Measurements from ENCODE around the gene CD300LB.
"Not testable (repeated sequence)": the region's sequence is repeated elsewhere in the genome, so short reads cannot be mapped to it uniquely, and the experiment has no call there.

The CD300LB gene

DNA sequence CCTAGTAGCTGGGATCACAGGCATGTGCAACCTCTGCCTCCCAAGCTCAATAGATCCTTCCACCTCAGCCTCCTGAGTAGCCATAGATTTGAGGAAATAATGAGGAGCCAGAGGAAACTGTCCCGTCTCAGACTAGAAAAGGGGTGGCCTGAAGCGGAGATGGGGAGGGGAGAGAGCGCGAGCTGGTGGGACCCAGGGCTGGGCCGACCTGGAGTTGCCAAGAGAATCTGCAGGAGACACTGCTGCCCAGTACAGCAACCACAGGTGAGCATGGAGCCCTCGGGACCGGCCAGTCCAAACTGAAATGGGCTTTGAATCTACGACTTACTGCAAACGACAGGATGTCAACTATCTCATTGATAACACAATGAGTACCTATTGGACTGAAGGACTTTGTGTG, 40.6 kb downstream of the CD300LB start:
- no peak for DNase-seq

DNA sequence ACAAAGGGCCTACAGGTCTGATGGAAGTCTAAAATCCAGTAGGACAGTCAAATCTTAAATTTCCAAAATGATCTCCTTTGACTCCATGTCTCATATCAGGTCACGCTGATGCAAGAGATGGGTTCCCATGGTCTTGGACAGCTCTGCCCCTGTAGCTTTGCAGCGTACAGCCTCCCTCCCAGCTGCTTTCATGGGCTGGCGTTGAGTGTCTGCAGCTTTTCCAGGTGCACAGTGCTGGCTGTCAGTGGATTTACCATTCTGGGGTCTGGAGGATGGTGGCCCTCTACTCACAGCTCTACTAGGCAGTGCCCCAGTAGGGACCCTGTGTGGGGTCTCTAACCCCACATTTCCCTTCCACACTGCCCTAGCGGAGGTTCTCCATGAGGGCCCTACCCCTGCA, 43.0 kb downstream of the CD300LB start:
- not testable (repeated sequence) for DNase-seq

DNA sequence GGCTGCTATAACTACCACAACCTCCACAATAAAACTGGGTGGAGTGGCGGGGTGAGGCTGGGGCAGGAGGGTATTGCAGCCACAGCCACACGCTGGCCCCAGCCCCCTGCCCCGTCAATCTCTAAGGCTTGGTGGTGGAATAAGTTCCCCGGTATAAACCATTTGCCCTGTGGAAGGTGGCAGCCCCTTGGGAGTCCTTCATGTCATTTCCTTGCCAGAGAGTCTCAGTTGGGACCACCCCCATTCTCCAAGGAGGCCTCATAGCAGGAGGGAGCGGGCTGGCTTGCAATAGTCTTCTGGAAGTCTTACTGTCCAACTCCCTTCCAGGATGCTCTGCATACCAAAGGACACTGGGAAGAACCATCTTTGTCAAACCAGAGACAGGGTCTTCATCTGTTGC, 45.4 kb downstream of the CD300LB start:
- DNase-seq = no peak

DNA sequence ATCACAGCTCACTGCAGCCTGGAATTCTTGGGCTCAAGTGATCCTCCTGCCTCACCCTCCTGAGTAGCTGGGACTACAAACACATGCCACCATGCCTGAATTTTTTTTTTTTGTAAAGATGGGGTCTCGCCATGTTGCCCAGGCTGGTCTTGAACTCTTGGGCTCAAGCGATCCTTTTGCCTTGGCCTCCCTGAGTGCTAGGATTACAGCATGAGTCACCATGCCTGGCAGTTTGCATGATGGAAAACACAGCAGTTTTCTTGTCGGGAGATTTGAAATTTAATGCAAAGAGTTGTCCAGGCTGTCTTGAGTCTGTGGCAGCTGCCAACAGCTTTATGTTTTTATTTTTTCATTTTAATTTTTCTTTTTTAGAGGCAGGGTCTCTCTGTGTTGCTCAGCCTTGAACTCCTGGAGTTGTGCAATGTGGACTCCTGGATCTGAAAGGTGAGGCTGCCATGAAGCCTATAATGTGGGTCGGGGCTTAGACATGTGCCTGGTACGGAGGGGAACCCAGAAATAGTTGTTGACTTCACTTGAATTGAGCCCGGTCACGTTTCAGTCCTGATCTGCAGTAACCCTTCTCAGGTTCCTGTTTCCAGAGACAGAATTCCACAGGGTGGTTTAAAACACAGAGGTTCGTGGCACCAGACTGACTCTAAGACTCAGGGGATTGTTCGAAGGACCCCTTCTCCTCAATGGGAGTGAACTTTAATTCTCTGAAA, 46.1 kb downstream of the CD300LB start:
- DNase-seq = no peak

DNA sequence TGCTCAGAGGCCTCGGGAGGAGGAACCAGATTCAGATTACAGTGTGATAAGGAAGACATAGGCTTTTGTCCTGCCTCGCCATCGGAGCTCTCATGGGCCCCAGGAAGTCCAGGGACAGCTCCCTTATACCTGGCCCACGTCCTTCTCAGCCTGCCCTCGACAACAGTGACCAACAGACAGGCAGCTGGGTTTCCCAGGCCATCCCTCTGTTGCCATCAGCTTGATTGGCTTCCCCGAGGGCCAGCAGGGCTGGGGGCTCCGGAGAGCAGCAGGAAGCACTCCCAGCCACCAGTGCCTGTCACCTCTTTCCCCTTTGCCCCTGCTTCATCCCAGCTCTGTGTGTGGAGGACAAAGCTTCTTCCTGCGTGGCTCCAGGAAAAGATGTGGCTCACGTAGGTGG, 47.2 kb downstream of the CD300LB start:
- DNase-seq = no peak

DNA sequence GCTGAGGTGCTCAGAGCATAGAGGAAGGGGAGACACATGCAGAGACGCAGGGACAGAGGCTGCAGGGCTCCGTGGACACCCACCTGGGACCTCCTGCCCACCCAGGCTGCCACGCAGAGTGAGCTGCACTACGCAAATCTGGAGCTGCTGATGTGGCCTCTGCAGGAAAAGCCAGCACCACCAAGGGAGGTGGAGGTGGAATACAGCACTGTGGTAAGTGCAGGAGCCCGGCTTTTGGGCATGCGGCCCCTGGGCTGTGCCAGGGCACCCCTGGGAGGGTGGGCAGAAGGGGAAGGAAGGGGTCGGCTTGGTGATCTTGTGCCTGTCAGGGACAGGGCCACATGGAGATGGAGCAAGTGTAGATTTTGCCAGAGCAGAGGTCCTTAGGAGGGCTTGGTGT, 49.7 kb downstream of the CD300LB start:
- DNase-seq = no peak

DNA sequence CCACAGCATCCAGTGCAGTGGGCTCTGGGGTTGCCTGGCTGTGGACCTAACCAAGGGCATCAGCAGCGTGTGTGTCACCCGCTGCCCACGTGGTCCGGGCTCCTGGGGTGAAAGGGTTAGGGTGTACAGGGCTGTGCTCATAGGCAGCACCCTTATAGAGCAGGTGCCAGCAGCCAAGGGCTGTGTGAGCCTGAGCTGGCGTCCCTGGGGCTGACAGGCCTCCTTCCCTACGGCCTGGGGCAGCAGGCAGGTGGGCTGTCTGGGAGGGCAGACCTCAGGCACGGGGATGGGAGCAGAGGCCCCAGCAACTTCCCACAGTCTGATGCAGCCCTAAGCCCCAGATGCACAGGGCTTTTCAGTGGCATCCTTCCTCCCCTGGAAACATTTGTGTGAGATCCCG, 51.0 kb downstream of the CD300LB start:
- no peak for DNase-seq

DNA sequence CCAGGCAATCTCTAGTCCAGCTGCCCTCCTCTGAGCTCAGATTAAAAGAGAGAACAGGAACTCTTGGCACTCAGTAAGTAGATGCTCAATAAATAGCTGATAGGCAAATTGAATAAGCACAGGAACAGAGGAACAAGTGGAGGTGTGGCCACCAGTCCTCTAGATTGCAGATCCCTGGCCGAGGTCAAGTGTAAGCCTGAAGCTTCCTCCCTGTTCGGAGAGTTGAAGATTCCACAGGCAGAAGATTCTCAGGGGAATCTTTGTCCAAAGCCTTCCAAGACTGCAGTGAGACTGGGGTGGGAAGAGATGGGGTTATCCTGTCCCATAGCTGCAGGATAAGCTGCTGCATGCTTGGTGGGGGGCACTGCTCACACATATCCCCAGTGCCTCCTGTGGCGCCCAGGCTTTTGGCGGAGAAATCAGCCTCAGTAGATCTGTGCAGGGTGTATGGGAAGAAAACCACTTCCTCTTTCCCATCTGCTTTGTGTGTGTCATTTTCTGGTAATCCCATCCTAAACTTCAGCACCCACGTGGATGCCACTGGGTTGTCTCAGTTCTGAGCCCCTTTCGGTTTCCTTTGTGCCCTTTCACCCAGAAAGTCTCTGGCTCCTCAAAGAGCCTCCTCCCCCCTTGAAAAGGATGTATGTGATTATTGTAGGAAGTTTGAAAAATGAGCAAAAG, 52.7 kb downstream of the CD300LB start:
- DNase-seq = peak; percentile 88 to 95 (median 92)

DNA sequence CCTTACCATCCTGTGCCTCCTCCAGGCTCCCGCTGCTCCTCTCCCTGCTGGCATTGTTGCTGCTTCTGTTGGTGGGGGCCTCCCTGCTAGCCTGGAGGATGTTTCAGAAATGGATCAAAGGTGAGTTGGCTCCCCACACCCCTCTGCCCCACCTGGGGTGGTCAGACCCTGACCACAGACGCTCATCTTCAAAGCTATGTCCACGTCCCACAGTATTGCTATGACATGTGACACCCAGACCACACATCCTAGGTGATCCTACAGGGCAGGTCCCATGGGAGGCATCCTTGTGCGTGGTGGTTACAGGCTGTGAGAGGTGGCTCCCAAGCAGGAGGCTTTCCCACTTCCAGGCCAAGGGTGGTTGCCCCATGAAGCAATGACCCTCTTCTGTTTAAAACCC, 53.9 kb downstream of the CD300LB start:
- no peak for DNase-seq

DNA sequence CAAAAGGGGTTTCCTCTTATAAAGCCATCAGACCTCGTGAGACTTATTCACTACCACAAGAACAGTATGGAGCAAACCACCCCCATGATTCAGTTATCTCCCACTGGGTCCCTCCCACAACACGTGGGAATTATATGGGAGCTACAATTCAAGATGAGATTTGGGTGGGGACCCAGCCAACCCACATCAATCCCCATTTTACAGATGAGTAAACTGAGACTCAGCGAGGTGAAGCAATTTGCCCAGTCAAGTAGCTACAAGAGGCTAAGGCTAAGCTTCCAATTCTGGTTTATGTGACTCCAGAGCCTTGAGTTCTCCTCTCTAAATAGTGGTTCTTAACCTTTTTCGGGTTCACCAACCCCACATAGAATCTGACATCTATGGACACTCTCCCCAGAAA, 56.1 kb downstream of the CD300LB start:
- DNase-seq = no peak

DNA sequence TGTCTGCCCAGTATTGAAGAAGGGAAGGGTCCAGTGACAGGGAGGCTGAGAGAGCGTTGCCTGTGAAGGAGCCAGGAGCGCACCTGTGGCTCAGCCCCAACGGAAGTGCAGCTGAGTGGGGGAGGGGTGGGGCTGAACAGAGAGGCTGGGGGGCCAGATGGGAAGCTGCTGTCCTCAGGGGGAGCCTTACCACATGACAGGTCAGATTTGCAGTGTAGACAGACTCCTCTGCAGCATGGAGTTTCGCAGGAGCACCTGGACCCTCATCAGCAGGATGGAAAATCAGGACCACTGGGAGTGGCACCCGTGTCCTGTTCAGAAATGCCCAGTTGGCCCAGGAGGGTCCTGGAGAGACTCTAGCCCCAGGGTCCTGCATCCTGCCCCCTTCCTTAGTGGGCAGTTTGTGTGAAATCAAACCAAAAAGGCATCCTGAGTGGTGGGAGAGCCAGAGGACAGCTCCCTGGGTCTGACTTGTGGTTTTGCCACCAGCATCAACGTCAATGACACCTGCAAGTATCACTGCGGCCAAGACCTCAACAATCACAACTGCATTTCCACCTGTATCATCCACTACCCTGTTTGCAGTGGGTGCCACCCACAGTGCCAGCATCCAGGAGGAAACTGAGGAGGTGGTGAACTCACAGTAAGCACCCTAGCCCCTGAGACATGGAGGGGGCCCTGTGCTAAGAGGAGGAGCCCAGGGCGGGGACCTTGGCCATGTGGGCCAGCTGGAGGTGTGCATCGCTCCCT, 57.1 kb downstream of the CD300LB start:
- DNase-seq = no peak

DNA sequence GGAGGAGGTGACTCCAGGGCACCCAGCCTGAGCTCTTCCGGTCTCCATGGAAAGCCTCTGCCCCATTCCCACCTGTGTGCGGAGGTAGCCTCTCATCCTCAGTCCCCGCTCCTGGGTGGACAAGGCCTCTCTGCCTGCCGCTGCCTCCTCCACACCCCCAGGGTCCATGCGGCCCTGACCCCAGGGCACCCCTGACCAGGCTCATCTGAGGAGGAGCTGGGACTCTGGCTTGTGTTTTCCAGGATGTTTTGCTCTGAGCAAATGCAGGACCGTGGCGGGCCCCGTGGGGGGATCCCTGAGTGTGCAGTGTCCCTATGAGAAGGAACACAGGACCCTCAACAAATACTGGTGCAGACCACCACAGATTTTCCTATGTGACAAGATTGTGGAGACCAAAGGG, 58.0 kb downstream of the CD300LB start:
- DNase-seq = no peak

DNA sequence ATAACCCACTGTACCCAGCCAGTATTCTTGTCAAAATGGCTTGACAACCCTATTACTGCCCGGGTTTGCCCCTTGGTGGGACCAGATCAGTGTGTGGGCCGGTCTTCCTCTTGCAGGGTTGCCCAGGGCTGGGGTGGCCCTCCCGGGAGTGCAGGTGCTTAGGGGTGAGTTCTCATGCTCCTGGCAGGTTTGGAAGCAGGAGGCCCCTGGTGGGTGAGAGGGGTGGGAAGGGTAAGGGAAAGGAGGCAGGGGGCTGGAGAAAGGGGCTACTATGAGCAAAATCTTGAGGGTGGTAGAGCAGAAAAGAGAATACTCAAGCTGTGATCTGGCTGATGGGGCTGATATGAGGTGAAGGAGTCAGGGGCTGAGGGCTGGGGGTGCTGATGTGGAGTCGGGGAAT, 58.4 kb downstream of the CD300LB start:
- no peak for DNase-seq

DNA sequence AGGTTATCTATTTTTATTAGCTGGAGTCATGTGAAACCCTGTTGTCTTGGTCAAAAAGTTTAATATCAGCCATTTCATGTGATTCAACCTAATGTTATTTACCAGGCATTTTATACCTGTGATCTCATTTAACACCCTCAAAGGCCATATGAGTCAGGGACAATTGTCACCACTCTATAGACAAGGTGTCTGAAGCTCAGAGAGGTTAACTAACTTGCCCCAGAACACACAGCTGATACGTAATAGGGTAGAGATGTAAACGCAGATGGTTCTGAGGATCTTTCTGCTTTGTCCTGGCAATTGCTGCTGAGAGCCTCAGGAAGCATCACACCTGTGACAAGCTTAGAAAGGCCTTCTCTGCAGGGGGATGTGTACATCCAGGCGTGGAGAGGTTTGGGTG, 59.9 kb downstream of the CD300LB start:
- no peak for DNase-seq

Data from suppressor macrophage (primary cell).